Right ventricle myocardium inferior (tissue), 1 donor: Measurements from ENCODE around the gene FANCI. TPM values are rescaled to one million over a fixed set of nuclear protein-coding genes. Genes with fewer than 3 reads are reported as not detected.

Experiments used
- microRNA-seq: library from miRNA; unstranded; fragments of <30 nt; microRNA quantifications from one replicate; pipeline ENCODE4 v1.2.0, GENCODE V29; 2020
- total RNA-seq: library from RNA; stranded (reverse); fragmentation: NEBNext Ultra II Directional; extraction: Animal tissue kit (Norgen Biotek cat#: 25700); gene quantifications from one replicate; pipeline ENCODE4 v1.2.1, GENCODE V29; 2021
- donor health status: DM: no; HTN: yes; CAD: no; lungs with severe emphysema.

FANCI gene
- total RNA-seq, 1 donor from 2014 or later, result 3.2 TPM

Small RNA genes lying within 50 kb of the gene (microRNA-seq; reads per million reads assigned to microRNA genes)
- not detected for gene MIR6766

Other genes starting within 250 kb of the FANCI start
- gene ABHD2, start 155.5 kb upstream of the FANCI start, total RNA-seq, result 69.9 TPM
- gene RLBP1, start 22.4 kb upstream of the FANCI start, total RNA-seq, result not detected
- gene POLG, start 90.8 kb downstream of the FANCI start, total RNA-seq, result 39.7 TPM